ENCODE data around the gene TRMT61A.

GRCh38 chr14:103535081-103535890, 6.3 kb downstream of the TRMT61A start:
- TF ChIP-seq, protein P1, sequence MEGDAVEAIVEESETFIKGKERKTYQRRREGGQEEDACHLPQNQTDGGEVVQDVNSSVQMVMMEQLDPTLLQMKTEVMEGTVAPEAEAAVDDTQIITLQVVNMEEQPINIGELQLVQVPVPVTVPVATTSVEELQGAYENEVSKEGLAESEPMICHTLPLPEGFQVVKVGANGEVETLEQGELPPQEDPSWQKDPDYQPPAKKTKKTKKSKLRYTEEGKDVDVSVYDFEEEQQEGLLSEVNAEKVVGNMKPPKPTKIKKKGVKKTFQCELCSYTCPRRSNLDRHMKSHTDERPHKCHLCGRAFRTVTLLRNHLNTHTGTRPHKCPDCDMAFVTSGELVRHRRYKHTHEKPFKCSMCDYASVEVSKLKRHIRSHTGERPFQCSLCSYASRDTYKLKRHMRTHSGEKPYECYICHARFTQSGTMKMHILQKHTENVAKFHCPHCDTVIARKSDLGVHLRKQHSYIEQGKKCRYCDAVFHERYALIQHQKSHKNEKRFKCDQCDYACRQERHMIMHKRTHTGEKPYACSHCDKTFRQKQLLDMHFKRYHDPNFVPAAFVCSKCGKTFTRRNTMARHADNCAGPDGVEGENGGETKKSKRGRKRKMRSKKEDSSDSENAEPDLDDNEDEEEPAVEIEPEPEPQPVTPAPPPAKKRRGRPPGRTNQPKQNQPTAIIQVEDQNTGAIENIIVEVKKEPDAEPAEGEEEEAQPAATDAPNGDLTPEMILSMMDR (conservative IDR thresholded peaks at IDR 0.05) = no peak
- TF ChIP-seq ZFX (IDR thresholded peaks at IDR 0.05) = no peak

Measured in C4-2B (cell line).